Measurements from ENCODE around the gene TXNDC17.
"Not testable (repeated sequence)": the region's sequence is repeated elsewhere in the genome, so short reads cannot be mapped to it uniquely, and the experiment has no call there.

TXNDC17 gene

GRCh38 chr17:6661464-6661848 is 20.6 kb downstream of the TXNDC17 start:
- no peak for DNase-seq (ENCODE audit: low read depth)
- no peak overlapping the region for H3K4me3 ChIP-seq (ENCODE audit: low read depth, low read length)
- TF ChIP-seq, protein P1, sequence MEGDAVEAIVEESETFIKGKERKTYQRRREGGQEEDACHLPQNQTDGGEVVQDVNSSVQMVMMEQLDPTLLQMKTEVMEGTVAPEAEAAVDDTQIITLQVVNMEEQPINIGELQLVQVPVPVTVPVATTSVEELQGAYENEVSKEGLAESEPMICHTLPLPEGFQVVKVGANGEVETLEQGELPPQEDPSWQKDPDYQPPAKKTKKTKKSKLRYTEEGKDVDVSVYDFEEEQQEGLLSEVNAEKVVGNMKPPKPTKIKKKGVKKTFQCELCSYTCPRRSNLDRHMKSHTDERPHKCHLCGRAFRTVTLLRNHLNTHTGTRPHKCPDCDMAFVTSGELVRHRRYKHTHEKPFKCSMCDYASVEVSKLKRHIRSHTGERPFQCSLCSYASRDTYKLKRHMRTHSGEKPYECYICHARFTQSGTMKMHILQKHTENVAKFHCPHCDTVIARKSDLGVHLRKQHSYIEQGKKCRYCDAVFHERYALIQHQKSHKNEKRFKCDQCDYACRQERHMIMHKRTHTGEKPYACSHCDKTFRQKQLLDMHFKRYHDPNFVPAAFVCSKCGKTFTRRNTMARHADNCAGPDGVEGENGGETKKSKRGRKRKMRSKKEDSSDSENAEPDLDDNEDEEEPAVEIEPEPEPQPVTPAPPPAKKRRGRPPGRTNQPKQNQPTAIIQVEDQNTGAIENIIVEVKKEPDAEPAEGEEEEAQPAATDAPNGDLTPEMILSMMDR (IDR thresholded peaks at IDR 0.05; ENCODE audit: low read depth, low read length, missing control alignments): no peak

- not testable (repeated sequence) for H3K4me3 ChIP-seq (ENCODE audit: low read depth, low read length); DNase-seq (ENCODE audit: low read depth)
Measured at GRCh38 chr17:6663200-6663599, 22.3 kb downstream of the TXNDC17 start.

DNA sequence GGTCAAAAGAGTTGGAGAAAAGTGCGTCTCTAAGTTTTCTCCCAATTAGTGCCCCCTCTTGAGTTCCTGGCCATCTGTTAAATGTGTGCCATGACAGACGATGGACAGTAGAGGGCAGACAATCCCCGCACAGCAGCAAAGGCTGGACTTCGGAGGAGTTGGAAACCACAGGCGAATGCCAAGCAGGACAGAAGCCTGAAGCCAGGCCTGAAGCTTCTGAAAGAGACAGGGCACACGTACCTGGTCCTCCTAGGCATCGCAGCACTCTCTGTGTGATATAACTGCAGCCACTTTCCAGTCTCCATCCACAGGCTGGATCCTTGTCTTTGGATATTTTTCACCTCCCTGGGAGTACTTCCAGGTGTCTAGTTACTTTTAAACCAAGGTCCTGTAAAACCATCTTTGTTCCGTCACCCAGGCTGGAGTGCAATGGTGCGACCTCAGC is 25.2 kb downstream of the TXNDC17 start:
- TF ChIP-seq, protein P1 (IDR thresholded peaks at IDR 0.05; ENCODE audit: low read depth, low read length, missing control alignments): peak; percentile 92
- H3K4me3 ChIP-seq (ENCODE audit: low read depth, low read length): no peak overlapping the region
- DNase-seq (ENCODE audit: low read depth): no peak

DNA sequence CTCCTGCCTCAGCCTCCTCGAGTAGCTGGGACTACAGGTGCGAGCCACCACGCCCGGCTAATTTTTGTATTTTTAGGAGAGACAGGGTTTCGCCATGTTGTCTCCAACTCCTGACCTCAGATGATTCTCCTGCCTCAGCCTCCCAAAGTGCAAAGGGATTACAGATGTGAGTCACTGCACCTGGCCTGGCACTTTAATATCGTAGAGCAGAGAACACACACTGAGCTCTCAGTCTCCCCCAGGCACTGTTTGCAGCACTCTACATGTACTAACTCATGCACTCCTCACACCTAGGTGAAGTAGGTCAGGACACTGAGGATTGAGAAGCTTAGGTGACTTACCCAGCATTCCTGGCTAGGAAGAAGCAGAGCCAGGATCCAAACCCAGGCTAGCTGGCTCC is 25.7 kb downstream of the TXNDC17 start:
- no peak for DNase-seq (ENCODE audit: low read depth)
- no peak overlapping the region for H3K4me3 ChIP-seq (ENCODE audit: low read depth, low read length)
- TF ChIP-seq, protein P1 (IDR thresholded peaks at IDR 0.05; ENCODE audit: low read depth, low read length, missing control alignments): no peak

- TF ChIP-seq, protein P1 (IDR thresholded peaks at IDR 0.05; ENCODE audit: low read depth, low read length, missing control alignments): no peak
- DNase-seq (ENCODE audit: low read depth): no peak
- H3K4me3 ChIP-seq (ENCODE audit: low read depth, low read length): no peak overlapping the region
Measured at GRCh38 chr17:6667516-6667915, 26.7 kb downstream of the TXNDC17 start.

GRCh38 chr17:6668219-6668618 is 27.4 kb downstream of the TXNDC17 start:
- TF ChIP-seq, protein P1 (IDR thresholded peaks at IDR 0.05; ENCODE audit: low read depth, low read length, missing control alignments): no peak
- no peak for DNase-seq (ENCODE audit: low read depth)
- H3K4me3 ChIP-seq (ENCODE audit: low read depth, low read length): no peak overlapping the region

DNA sequence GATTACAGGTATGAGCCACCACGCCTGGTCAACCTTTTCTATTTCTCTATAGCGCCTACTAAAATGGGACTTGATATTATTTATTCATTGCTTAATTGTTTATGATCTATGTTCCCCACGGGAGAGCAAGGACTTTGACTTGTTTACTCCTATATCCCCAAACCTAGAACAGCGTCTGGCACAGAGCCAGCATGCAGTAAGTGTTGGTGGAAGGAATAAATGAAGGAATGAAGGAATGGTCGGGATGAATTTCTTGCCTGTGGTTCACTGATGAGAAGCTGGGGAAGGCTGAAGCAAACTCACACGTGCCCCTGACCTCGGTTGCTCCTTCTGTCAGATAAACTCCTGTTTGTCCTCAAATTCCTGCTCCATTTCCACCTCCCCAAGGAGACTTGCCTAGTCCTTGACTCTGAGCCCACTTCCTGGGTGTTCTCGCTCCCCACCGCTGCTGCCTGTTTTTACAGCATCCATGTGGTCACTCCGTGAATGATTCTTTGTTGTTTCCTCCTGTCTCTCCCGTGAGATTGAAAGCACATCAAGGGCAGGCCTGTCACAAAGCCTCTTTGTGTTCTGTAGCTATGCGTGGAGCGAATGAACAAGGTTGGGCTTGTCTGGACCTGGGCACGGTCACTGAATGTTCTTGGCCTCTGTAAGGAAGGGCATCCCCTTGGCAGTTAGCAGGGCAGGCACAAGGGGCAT is 28.0 kb downstream of the TXNDC17 start:
- DNase-seq (ENCODE audit: low read depth): no peak
- TF ChIP-seq, protein P1 (IDR thresholded peaks at IDR 0.05; ENCODE audit: low read depth, low read length, missing control alignments): no peak
- H3K4me3 ChIP-seq (ENCODE audit: low read depth, low read length): no peak overlapping the region
